Measurements from ENCODE around the gene CCDC71.

DNA sequence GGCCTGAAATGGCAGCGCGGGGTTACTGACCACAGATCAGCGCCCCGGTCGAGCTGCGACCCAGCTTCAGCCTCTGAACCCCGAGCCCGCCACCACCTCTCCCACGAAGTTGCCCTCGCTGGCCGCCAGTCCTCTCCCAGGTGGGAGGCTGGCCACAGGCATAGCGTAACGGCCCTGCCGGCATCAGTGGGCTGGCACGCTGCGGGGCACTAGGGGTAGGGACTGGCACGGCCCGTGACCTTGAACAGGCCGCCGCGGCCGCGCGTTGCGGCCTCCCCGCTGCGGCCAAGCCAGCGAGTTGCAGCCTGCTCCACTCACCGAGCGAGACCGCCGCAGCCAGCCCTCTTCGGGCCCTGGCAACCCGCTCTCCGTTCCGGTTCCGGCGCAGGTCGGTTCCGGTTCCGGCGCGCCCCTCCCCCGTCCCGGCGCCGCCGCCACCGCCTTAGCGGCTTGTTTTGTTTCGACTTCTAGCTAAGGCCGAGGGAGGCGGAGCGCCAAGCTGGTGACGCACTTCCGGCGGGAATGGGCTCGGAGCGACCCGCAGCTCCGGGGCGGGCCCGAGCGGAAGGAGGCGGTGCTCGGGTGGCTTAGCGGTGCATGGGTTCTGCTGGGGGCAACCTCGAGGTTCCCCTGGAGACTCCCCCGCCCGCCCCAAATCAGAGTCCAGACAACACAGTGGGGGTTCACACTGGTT is 45.5 kb downstream of the CCDC71 start, which contains the start of gene USP19:
- TF ChIP-seq POLR2A (IDR thresholded peaks at IDR 0.05; ENCODE audit: low read length) = peak; percentile 92
- no peak for TF ChIP-seq GATA1 (IDR thresholded peaks at IDR 0.05; ENCODE audit: low read depth, low read length)
